OCI-LY3 (cell line): ENCODE data around the gene HABP2.

Source experiments
- H2AFZ ChIP-seq: fragments of 200-600, 300-600 bp; shearing (Covaris generic); 2 replicates; pipeline ENCODE4 v1.6.0; 2014; ENCODE audit warnings: antibody characterized with exemption, low read depth, low read length
- H3K27ac ChIP-seq: fragments of 200-600, 300-600 bp; sonication (generic); 2 replicates; pipeline ENCODE4 v1.5.1; 2014; ENCODE audit warnings: mild to moderate bottlenecking, low read length, moderate library complexity, mixed read lengths
- H3K27me3 ChIP-seq: fragments of 200-600, 300-600 bp; sonication (generic); 2 replicates; pipeline ENCODE4 v1.6.1; 2014; ENCODE audit warnings: low read depth, low read length, mixed read lengths
- H3K36me3 ChIP-seq: fragments of 200-600, 300-600 bp; sonication (generic); replicated peaks from 2 replicates; pipeline ENCODE3; 2014; ENCODE audit warnings: low read depth, low read length, mixed read lengths
- H3K4me1 ChIP-seq: fragments of 300-600, 200-600 bp; sonication (generic); 2 replicates; pipeline ENCODE4 v1.6.1; 2014; ENCODE audit warnings: low read length, mixed read lengths
- H3K4me2 ChIP-seq: fragments of 200-600, 300-600 bp; sonication (generic); 2 replicates; pipeline ENCODE4 v1.6.1; 2014; ENCODE audit warnings: low read length, mixed read lengths
- H3K4me3 ChIP-seq: fragments of 300-600, 200-600 bp; sonication (generic); 2 replicates; pipeline ENCODE4 v1.5.1; 2014; ENCODE audit warnings: antibody characterized with exemption, mild to moderate bottlenecking, low read length, moderate library complexity
- H3K79me2 ChIP-seq: fragments of 300-600, 200-600 bp; shearing (Covaris generic); 2 replicates; pipeline ENCODE4 v1.6.1; 2014; ENCODE audit warnings: mild to moderate bottlenecking, low read length, mixed read lengths
- H3K9ac ChIP-seq: fragments of 300-600, 200-600 bp; shearing (Covaris generic); 2 replicates; pipeline ENCODE4 v1.6.0; 2014; ENCODE audit warnings: mild to moderate bottlenecking, low read length, moderate library complexity
- H3K9me3 ChIP-seq: fragments of 200-600, 300-600 bp; shearing (Covaris generic); 2 replicates; pipeline ENCODE4 v1.6.1; 2014; ENCODE audit warnings: low read length, mixed read lengths; ENCODE audit not compliant: insufficient read depth
- H4K20me1 ChIP-seq: fragments of 200-600, 300-600 bp; sonication (generic); 2 replicates; pipeline ENCODE4 v1.6.1; 2016; ENCODE audit warnings: low read length, mixed read lengths; ENCODE audit not compliant: insufficient read depth
- CTCF ChIP-seq: fragments of 200-600, 300-600 bp; sonication (generic); IDR thresholded peaks from 2 replicates; pipeline ENCODE4 v1.5.1; 2014; ENCODE audit warnings: antibody characterized with exemption, low read length, low read depth
- EZH2phosphoT487 ChIP-seq: fragments of 200-600 bp; shearing (Covaris generic); IDR thresholded peaks from 2 replicates; pipeline ENCODE4 v1.6.1; 2018; ENCODE audit warnings: antibody characterized with exemption, mixed run types, low read depth

HABP2 gene

GRCh38 chr10:113594652-113595051 lies 41.8 kb downstream of the HABP2 start:
- Histone ChIP-seq H3K4me2 (no peak overlapping the region), H2AFZ (no peak overlapping the region), H3K9me3 (no peaks in the 10 kb centered on the region), H3K4me1 (no peaks in the 10 kb centered on the region), H3K4me3 (no peak overlapping the region), H3K9ac (no peak overlapping the region), H3K79me2 (no peaks in the 10 kb centered on the region), H3K27me3 (no peaks in the 10 kb centered on the region), H4K20me1 (no peaks in the 10 kb centered on the region), H3K27ac (no peak overlapping the region), H3K36me3 (no peaks in the 10 kb centered on the region)
- TF ChIP-seq CTCF (no peak), EZH2phosphoT487 (no peak)

GRCh38 chr10:113600569-113600968 lies 47.7 kb downstream of the HABP2 start:
- H3K9ac ChIP-seq = no peak overlapping the region
- no peaks in the 10 kb centered on the region for H4K20me1 ChIP-seq
- no peaks in the 10 kb centered on the region for H3K4me1 ChIP-seq
- H3K36me3 ChIP-seq = no peaks in the 10 kb centered on the region
- H2AFZ ChIP-seq = no peak overlapping the region
- no peaks in the 10 kb centered on the region for H3K27me3 ChIP-seq
- no peak overlapping the region for H3K4me2 ChIP-seq
- H3K4me3 ChIP-seq = no peak overlapping the region
- no peak overlapping the region for H3K27ac ChIP-seq
- TF ChIP-seq EZH2phosphoT487 (no peak), CTCF (no peak)
- no peaks in the 10 kb centered on the region for H3K9me3 ChIP-seq
- H3K79me2 ChIP-seq = no peaks in the 10 kb centered on the region

- no peak overlapping the region for H2AFZ ChIP-seq
- no peak overlapping the region for H3K9ac ChIP-seq
- no peak overlapping the region for H3K27ac ChIP-seq
- H4K20me1 ChIP-seq = no peaks in the 10 kb centered on the region
- H3K4me1 ChIP-seq = no peaks in the 10 kb centered on the region
- H3K4me2 ChIP-seq = no peak overlapping the region
- H3K36me3 ChIP-seq = no peaks in the 10 kb centered on the region
- H3K79me2 ChIP-seq = no peaks in the 10 kb centered on the region
- TF ChIP-seq CTCF = no peak
- no peak for TF ChIP-seq EZH2phosphoT487
- no peaks in the 10 kb centered on the region for H3K27me3 ChIP-seq
- no peaks in the 10 kb centered on the region for H3K9me3 ChIP-seq
- no peak overlapping the region for H3K4me3 ChIP-seq
Observed at GRCh38 chr10:113603057-113603777, 50.4 kb downstream of the HABP2 start.

DNA sequence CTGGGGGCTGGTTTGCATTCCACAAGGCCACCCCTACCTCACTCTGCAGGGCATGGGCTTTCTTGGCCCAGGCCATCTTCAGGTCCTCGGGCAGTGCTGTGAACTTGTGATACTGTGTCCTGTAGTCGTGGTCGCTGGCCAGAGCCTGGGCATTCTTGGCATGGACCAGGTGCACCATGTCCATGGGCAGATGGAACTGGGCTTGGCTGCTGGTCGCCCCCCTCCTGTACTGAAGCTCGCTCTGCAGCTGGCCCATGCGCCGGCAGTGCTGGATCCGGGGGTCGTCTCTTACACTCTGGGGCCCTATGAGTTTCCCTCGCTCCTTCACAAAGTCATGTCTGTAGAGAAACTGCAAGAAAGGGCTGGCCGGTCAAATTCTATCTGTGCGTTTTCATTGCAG lies 51.7 kb downstream of the HABP2 start:
- H3K79me2 ChIP-seq = no peaks in the 10 kb centered on the region
- no peaks in the 10 kb centered on the region for H3K36me3 ChIP-seq
- H2AFZ ChIP-seq = no peak overlapping the region
- no peaks in the 10 kb centered on the region for H3K27me3 ChIP-seq
- H3K4me3 ChIP-seq = no peak overlapping the region
- H3K4me1 ChIP-seq = no peaks in the 10 kb centered on the region
- H3K9ac ChIP-seq = no peak overlapping the region
- no peaks in the 10 kb centered on the region for H4K20me1 ChIP-seq
- TF ChIP-seq CTCF = no peak
- TF ChIP-seq EZH2phosphoT487 = no peak
- no peaks in the 10 kb centered on the region for H3K9me3 ChIP-seq
- H3K4me2 ChIP-seq = no peak overlapping the region
- no peak overlapping the region for H3K27ac ChIP-seq
